ENCODE results near the gene FAM124A. TPM values are rescaled to one million over a fixed set of nuclear protein-coding genes. Genes with fewer than 3 reads are reported as not detected.

Gene FAM124A
- total and polyA plus RNA-seq, 7 donors = 0.23 to 18.3 (median 11.7) TPM

- 62 to 77% methylated on average over 4 of the region's 4 CpGs for WGBS, 2 donors
- intact Hi-C loops (cut with DNase I) = no loop called here
- TF ChIP-seq POLR2AphosphoS5 (IDR thresholded peaks at IDR 0.05) (no peak), EP300 (IDR thresholded peaks at IDR 0.05) (no peak), POLR2A (IDR thresholded peaks at IDR 0.05) (no peak)
- DNase-seq = no peak
- no peak overlapping the region for H3K4me3 ChIP-seq
- H3K4me1 ChIP-seq = peaks cover 0 to 96% (median 49%) of the 10 kb centered on the region in 4 donors
- no peaks in the 10 kb centered on the region for H3K36me3 ChIP-seq
- peak overlapping the region; percentile 69 to 82 (median 80) for H3K27ac ChIP-seq
- H3K9me3 ChIP-seq = no peaks in the 10 kb centered on the region
- no peaks in the 10 kb centered on the region for H3K27me3 ChIP-seq
Observed at GRCh38 chr13:51246025-51246417, 23.8 kb downstream of the FAM124A start.

- Histone ChIP-seq H3K36me3 (peaks cover 0 to 3% (median 1%) of the 10 kb centered on the region in 4 donors), H3K27me3 (no peaks in the 10 kb centered on the region), H3K27ac (peak overlapping the region; percentile 69 to 82 (median 80)), H3K4me3 (peak overlapping the region in 1 of 4 donors; percentile 4), H3K4me1 (peaks cover 0 to 96% (median 47%) of the 10 kb centered on the region in 4 donors), H3K9me3 (no peaks in the 10 kb centered on the region)
- WGBS, 2 donors = 64 to 74% methylated on average over 17 of the region's 17 CpGs
- intact Hi-C loops (cut with DNase I) = no loop called here
- TF ChIP-seq, protein P1, sequence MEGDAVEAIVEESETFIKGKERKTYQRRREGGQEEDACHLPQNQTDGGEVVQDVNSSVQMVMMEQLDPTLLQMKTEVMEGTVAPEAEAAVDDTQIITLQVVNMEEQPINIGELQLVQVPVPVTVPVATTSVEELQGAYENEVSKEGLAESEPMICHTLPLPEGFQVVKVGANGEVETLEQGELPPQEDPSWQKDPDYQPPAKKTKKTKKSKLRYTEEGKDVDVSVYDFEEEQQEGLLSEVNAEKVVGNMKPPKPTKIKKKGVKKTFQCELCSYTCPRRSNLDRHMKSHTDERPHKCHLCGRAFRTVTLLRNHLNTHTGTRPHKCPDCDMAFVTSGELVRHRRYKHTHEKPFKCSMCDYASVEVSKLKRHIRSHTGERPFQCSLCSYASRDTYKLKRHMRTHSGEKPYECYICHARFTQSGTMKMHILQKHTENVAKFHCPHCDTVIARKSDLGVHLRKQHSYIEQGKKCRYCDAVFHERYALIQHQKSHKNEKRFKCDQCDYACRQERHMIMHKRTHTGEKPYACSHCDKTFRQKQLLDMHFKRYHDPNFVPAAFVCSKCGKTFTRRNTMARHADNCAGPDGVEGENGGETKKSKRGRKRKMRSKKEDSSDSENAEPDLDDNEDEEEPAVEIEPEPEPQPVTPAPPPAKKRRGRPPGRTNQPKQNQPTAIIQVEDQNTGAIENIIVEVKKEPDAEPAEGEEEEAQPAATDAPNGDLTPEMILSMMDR (IDR thresholded peaks at IDR 0.05) = no peak
- TF ChIP-seq EP300 (IDR thresholded peaks at IDR 0.05) (peak in 2 of 4 donors; percentile 6 to 81), POLR2A (IDR thresholded peaks at IDR 0.05) (no peak), POLR2AphosphoS5 (IDR thresholded peaks at IDR 0.05) (peak; percentile 55 to 87 (median 72))
- DNase-seq = peak; percentile 85
Observed at GRCh38 chr13:51246418-51247277, 24.4 kb downstream of the FAM124A start.

- intact Hi-C loops (cut with DNase I) = no loop called here
- Histone ChIP-seq H3K36me3 (peaks cover 0 to 11% (median 4%) of the 10 kb centered on the region in 4 donors), H3K9me3 (no peaks in the 10 kb centered on the region), H3K4me1 (peaks cover 0 to 90% (median 37%) of the 10 kb centered on the region in 4 donors), H3K27me3 (no peaks in the 10 kb centered on the region), H3K4me3 (no peak overlapping the region), H3K27ac (peak overlapping the region in 1 of 4 donors; percentile 81)
- no peak for DNase-seq
- no peak for TF ChIP-seq POLR2A (IDR thresholded peaks at IDR 0.05)
- TF ChIP-seq, protein P1 (IDR thresholded peaks at IDR 0.05) = no peak
- TF ChIP-seq EP300 (IDR thresholded peaks at IDR 0.05) = no peak
- TF ChIP-seq POLR2AphosphoS5 (IDR thresholded peaks at IDR 0.05) = no peak
- 96 to 98% methylated on average over 1 of the region's 1 CpG for WGBS, 2 donors
Observed at GRCh38 chr13:51249255-51249654, 27.1 kb downstream of the FAM124A start.

- no peaks in the 10 kb centered on the region for H3K9me3 ChIP-seq
- peak overlapping the region in 3 of 4 donors; percentile 34 to 81 (median 37) for H3K27ac ChIP-seq
- H3K4me3 ChIP-seq = no peak overlapping the region
- DNase-seq = no peak
- H3K4me1 ChIP-seq = peaks cover 0 to 82% (median 35%) of the 10 kb centered on the region in 4 donors
- WGBS, 2 donors = 87 to 89% methylated on average over 4 of the region's 4 CpGs
- TF ChIP-seq POLR2A (IDR thresholded peaks at IDR 0.05) = no peak
- TF ChIP-seq, protein P1 (IDR thresholded peaks at IDR 0.05) = peak in 1 of 4 experiments; percentile 24
- intact Hi-C loops (cut with DNase I) = no loop called here
- H3K36me3 ChIP-seq = peaks cover 0 to 11% (median 4%) of the 10 kb centered on the region in 4 donors
- no peaks in the 10 kb centered on the region for H3K27me3 ChIP-seq
Observed at GRCh38 chr13:51249770-51250741, 27.9 kb downstream of the FAM124A start.
